ENCODE measurements around the gene NRCAM. TPM values are rescaled to one million over a fixed set of nuclear protein-coding genes. Genes with fewer than 3 reads are reported as not detected.

The NRCAM gene
- total and polyA plus RNA-seq, 2 experiments from 2014 or later = 0.76 to 3.9 TPM

GRCh38 chr7:108310351-108310750 is 145.9 kb downstream of the NRCAM start:
- Histone ChIP-seq H3K27me3 (no peaks in the 10 kb centered on the region), H3K4me3 (no peak overlapping the region), H3K9me3 (ENCODE audit: low read depth) (no peaks in the 10 kb centered on the region), H3K4me1 (ENCODE audit: low read depth) (no peaks in the 10 kb centered on the region), H3K36me3 (no peaks in the 10 kb centered on the region), H3K27ac (no peak overlapping the region)
- TF ChIP-seq CTCF (IDR thresholded peaks at IDR 0.05; ENCODE audit: low read depth, low read length) = no peak
- peak in 1 of 2 donors; percentile 72 for DNase-seq (ENCODE audit: low read depth in 1 of 2, low spot score in 1 of 2)

GRCh38 chr7:108308903-108309302 is 147.3 kb downstream of the NRCAM start:
- H3K4me3 ChIP-seq = no peak overlapping the region
- DNase-seq (ENCODE audit: low read depth in 1 of 2, low spot score in 1 of 2) = peak in 1 of 2 donors; percentile 85
- H3K27ac ChIP-seq = no peak overlapping the region
- no peaks in the 10 kb centered on the region for H3K36me3 ChIP-seq
- no peaks in the 10 kb centered on the region for H3K4me1 ChIP-seq (ENCODE audit: low read depth)
- H3K27me3 ChIP-seq = no peaks in the 10 kb centered on the region
- H3K9me3 ChIP-seq (ENCODE audit: low read depth) = no peaks in the 10 kb centered on the region
- no peak for TF ChIP-seq CTCF (IDR thresholded peaks at IDR 0.05; ENCODE audit: low read depth, low read length)

GRCh38 chr7:108308276-108308675 is 148.0 kb downstream of the NRCAM start:
- Histone ChIP-seq H3K4me1 (ENCODE audit: low read depth) (no peaks in the 10 kb centered on the region), H3K27me3 (no peaks in the 10 kb centered on the region), H3K4me3 (no peak overlapping the region), H3K27ac (no peak overlapping the region), H3K36me3 (no peaks in the 10 kb centered on the region), H3K9me3 (ENCODE audit: low read depth) (no peaks in the 10 kb centered on the region)
- no peak for TF ChIP-seq CTCF (IDR thresholded peaks at IDR 0.05; ENCODE audit: low read depth, low read length)
- DNase-seq (ENCODE audit: low read depth in 1 of 2, low spot score in 1 of 2) = peak in 1 of 2 donors; percentile 55

DNA sequence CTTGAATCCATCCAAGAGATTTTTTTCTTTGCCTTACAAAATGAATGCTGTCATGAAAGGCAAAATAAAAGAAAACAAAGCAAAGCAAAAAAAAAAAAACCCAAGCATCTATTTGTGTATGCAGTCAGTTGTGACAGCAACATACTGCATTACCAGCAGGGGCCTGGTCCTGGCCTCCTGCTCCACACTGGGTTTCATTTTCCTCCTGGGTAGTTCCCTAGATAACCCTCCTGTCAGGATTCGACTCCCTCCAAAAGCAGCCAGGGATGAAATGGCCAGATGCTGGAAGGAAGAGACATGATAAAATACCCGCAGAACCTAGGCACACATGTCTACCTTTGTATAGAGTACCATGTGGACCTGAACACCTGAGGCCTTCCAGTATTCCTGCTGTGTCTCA is 148.6 kb downstream of the NRCAM start:
- Histone ChIP-seq H3K4me3 (no peak overlapping the region), H3K9me3 (ENCODE audit: low read depth) (no peaks in the 10 kb centered on the region), H3K4me1 (ENCODE audit: low read depth) (no peaks in the 10 kb centered on the region), H3K36me3 (no peaks in the 10 kb centered on the region), H3K27me3 (no peaks in the 10 kb centered on the region), H3K27ac (no peak overlapping the region)
- TF ChIP-seq CTCF (IDR thresholded peaks at IDR 0.05; ENCODE audit: low read depth, low read length) = peak; percentile 6
- DNase-seq (ENCODE audit: low read depth in 1 of 2, low spot score in 1 of 2) = no peak

DNA sequence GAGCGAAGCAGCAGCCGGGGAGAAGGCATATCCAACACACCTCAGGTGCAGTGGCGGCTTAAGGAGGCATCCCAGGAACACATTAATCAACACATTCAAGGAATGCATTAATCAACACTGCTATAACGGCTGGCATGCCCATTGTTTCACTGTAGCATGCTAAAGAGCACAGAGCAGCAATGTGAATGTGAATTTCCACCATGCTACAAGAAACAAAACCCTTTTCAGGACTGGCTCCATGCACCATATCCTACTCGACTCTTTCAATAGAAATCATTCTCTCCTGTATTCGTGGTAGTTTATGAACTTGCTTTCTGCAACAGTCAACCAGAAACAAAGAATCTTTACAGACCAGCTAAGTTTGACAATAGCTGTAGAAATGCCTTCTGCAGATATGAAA is 149.0 kb downstream of the NRCAM start:
- Histone ChIP-seq H3K27me3 (no peaks in the 10 kb centered on the region), H3K9me3 (ENCODE audit: low read depth) (no peaks in the 10 kb centered on the region), H3K36me3 (no peaks in the 10 kb centered on the region), H3K27ac (no peak overlapping the region), H3K4me1 (ENCODE audit: low read depth) (no peaks in the 10 kb centered on the region), H3K4me3 (no peak overlapping the region)
- TF ChIP-seq CTCF (IDR thresholded peaks at IDR 0.05; ENCODE audit: low read depth, low read length) = no peak
- no peak for DNase-seq (ENCODE audit: low read depth in 1 of 2, low spot score in 1 of 2)

DNA sequence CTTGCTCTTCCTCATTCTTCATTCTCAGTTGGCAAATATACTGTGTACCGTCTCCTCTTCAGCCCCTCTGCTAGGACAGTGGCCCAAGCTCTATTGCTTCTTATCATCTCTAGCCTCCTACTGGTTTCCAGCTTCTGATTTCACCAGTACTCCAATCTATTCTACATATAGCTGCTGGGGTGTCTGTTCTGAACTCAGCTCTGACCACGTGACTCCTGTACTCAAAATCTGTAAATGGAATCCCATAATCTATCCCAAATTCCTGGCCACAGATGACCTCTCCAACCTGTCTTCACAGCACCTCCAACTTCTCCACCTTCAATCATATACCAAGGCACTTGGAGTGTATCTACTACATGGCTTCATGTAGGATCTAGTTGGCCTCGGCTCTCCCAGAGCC is 152.9 kb downstream of the NRCAM start:
- Histone ChIP-seq H3K27me3 (no peaks in the 10 kb centered on the region), H3K36me3 (no peaks in the 10 kb centered on the region), H3K27ac (no peak overlapping the region), H3K4me3 (no peak overlapping the region), H3K9me3 (ENCODE audit: low read depth) (no peaks in the 10 kb centered on the region), H3K4me1 (ENCODE audit: low read depth) (no peaks in the 10 kb centered on the region)
- TF ChIP-seq CTCF (IDR thresholded peaks at IDR 0.05; ENCODE audit: low read depth, low read length) = no peak
- DNase-seq (ENCODE audit: low read depth in 1 of 2, low spot score in 1 of 2) = no peak

All from cardiac muscle cell (in vitro differentiated cells and primary cell).